ENCODE data around the gene LRRC7.

Gene LRRC7

GRCh38 chr1:69643266-69643665, 75.5 kb downstream of the LRRC7 start:
- DNase-seq (ENCODE audit: low read depth, low spot score) = no peak
- H3K36me3 ChIP-seq (ENCODE audit: insufficient read depth, insufficient read length, low read length) = no peaks in the 10 kb centered on the region

GRCh38 chr1:69645477-69645876, 77.8 kb downstream of the LRRC7 start:
- TF ChIP-seq SUZ12 (IDR thresholded peaks at IDR 0.05; ENCODE audit: extremely low read depth, insufficient read depth, insufficient read length) = no peak
- TF ChIP-seq YY1 (IDR thresholded peaks at IDR 0.05; ENCODE audit: insufficient read depth, insufficient read length) = no peak
- no peak for TF ChIP-seq ZNF274 (IDR thresholded peaks at IDR 0.05; ENCODE audit: low read depth, low read length)
- no peak for DNase-seq (ENCODE audit: low read depth, low spot score)
- Histone ChIP-seq H3K9ac (ENCODE audit: insufficient read length, low read depth) (no peak overlapping the region), H3K9me3 (ENCODE audit: insufficient read depth, low read length) (no peaks in the 10 kb centered on the region), H3K27me3 (ENCODE audit: insufficient read depth, insufficient read length) (no peaks in the 10 kb centered on the region), H3K36me3 (ENCODE audit: insufficient read depth, insufficient read length, low read length) (no peaks in the 10 kb centered on the region), H3K4me1 (ENCODE audit: insufficient read depth, insufficient read length) (no peaks in the 10 kb centered on the region), H3K4me3 (ENCODE audit: insufficient read length, low read depth) (no peak overlapping the region)

More at GRCh38 chr1:69643266-69643665, 75.5 kb downstream of the LRRC7 start:
- H3K9ac ChIP-seq (ENCODE audit: insufficient read length, low read depth) = no peak overlapping the region
- H3K9me3 ChIP-seq (ENCODE audit: insufficient read depth, low read length) = no peaks in the 10 kb centered on the region
- no peak for TF ChIP-seq SUZ12 (IDR thresholded peaks at IDR 0.05; ENCODE audit: extremely low read depth, insufficient read depth, insufficient read length)
- TF ChIP-seq YY1 (IDR thresholded peaks at IDR 0.05; ENCODE audit: insufficient read depth, insufficient read length) = no peak
- no peak for TF ChIP-seq ZNF274 (IDR thresholded peaks at IDR 0.05; ENCODE audit: low read depth, low read length)
- no peak overlapping the region for H3K4me3 ChIP-seq (ENCODE audit: insufficient read length, low read depth)
- H3K4me1 ChIP-seq (ENCODE audit: insufficient read depth, insufficient read length) = no peaks in the 10 kb centered on the region
- no peaks in the 10 kb centered on the region for H3K27me3 ChIP-seq (ENCODE audit: insufficient read depth, insufficient read length)

- Histone ChIP-seq H3K9me3 (ENCODE audit: insufficient read depth, low read length) (no peaks in the 10 kb centered on the region), H3K4me1 (ENCODE audit: insufficient read depth, insufficient read length) (no peaks in the 10 kb centered on the region), H3K36me3 (ENCODE audit: insufficient read depth, insufficient read length, low read length) (no peaks in the 10 kb centered on the region), H3K27me3 (ENCODE audit: insufficient read depth, insufficient read length) (no peaks in the 10 kb centered on the region), H3K9ac (ENCODE audit: insufficient read length, low read depth) (no peak overlapping the region), H3K4me3 (ENCODE audit: insufficient read length, low read depth) (no peak overlapping the region)
- no peak for DNase-seq (ENCODE audit: low read depth, low spot score)
- TF ChIP-seq YY1 (IDR thresholded peaks at IDR 0.05; ENCODE audit: insufficient read depth, insufficient read length) = no peak
- TF ChIP-seq ZNF274 (IDR thresholded peaks at IDR 0.05; ENCODE audit: low read depth, low read length) = no peak
These were observed 80.8 kb downstream of the LRRC7 start for GRCh38 chr1:69648486-69648885.

- H3K9ac ChIP-seq (ENCODE audit: insufficient read length, low read depth) = no peak overlapping the region
- no peaks in the 10 kb centered on the region for H3K9me3 ChIP-seq (ENCODE audit: insufficient read depth, low read length)
- no peaks in the 10 kb centered on the region for H3K27me3 ChIP-seq (ENCODE audit: insufficient read depth, insufficient read length)
- no peak for TF ChIP-seq YY1 (IDR thresholded peaks at IDR 0.05; ENCODE audit: insufficient read depth, insufficient read length)
- no peak for TF ChIP-seq SUZ12 (IDR thresholded peaks at IDR 0.05; ENCODE audit: extremely low read depth, insufficient read depth, insufficient read length)
- no peak for TF ChIP-seq ZNF274 (IDR thresholded peaks at IDR 0.05; ENCODE audit: low read depth, low read length)
- no peaks in the 10 kb centered on the region for H3K36me3 ChIP-seq (ENCODE audit: insufficient read depth, insufficient read length, low read length)
- no peak overlapping the region for H3K4me3 ChIP-seq (ENCODE audit: insufficient read length, low read depth)
- DNase-seq (ENCODE audit: low read depth, low spot score) = no peak
- H3K4me1 ChIP-seq (ENCODE audit: insufficient read depth, insufficient read length) = no peaks in the 10 kb centered on the region
These were observed 81.8 kb downstream of the LRRC7 start for GRCh38 chr1:69649383-69649990.

- no peaks in the 10 kb centered on the region for H3K27me3 ChIP-seq (ENCODE audit: insufficient read depth, insufficient read length)
- no peak for TF ChIP-seq ZNF274 (IDR thresholded peaks at IDR 0.05; ENCODE audit: low read depth, low read length)
- TF ChIP-seq YY1 (IDR thresholded peaks at IDR 0.05; ENCODE audit: insufficient read depth, insufficient read length) = no peak
- no peak for TF ChIP-seq SUZ12 (IDR thresholded peaks at IDR 0.05; ENCODE audit: extremely low read depth, insufficient read depth, insufficient read length)
- H3K9ac ChIP-seq (ENCODE audit: insufficient read length, low read depth) = no peak overlapping the region
- DNase-seq (ENCODE audit: low read depth, low spot score) = no peak
- H3K36me3 ChIP-seq (ENCODE audit: insufficient read depth, insufficient read length, low read length) = no peaks in the 10 kb centered on the region
- no peak overlapping the region for H3K4me3 ChIP-seq (ENCODE audit: insufficient read length, low read depth)
- no peaks in the 10 kb centered on the region for H3K4me1 ChIP-seq (ENCODE audit: insufficient read depth, insufficient read length)
- no peaks in the 10 kb centered on the region for H3K9me3 ChIP-seq (ENCODE audit: insufficient read depth, low read length)
These were observed 83.1 kb downstream of the LRRC7 start for GRCh38 chr1:69650779-69651178.

- H3K9ac ChIP-seq (ENCODE audit: insufficient read length, low read depth) = no peak overlapping the region
- no peak for TF ChIP-seq ZNF274 (IDR thresholded peaks at IDR 0.05; ENCODE audit: low read depth, low read length)
- no peak for TF ChIP-seq SUZ12 (IDR thresholded peaks at IDR 0.05; ENCODE audit: extremely low read depth, insufficient read depth, insufficient read length)
- TF ChIP-seq YY1 (IDR thresholded peaks at IDR 0.05; ENCODE audit: insufficient read depth, insufficient read length) = no peak
- no peaks in the 10 kb centered on the region for H3K9me3 ChIP-seq (ENCODE audit: insufficient read depth, low read length)
- H3K4me3 ChIP-seq (ENCODE audit: insufficient read length, low read depth) = no peak overlapping the region
- H3K27me3 ChIP-seq (ENCODE audit: insufficient read depth, insufficient read length) = no peaks in the 10 kb centered on the region
- no peak for DNase-seq (ENCODE audit: low read depth, low spot score)
- H3K4me1 ChIP-seq (ENCODE audit: insufficient read depth, insufficient read length) = no peaks in the 10 kb centered on the region
- no peaks in the 10 kb centered on the region for H3K36me3 ChIP-seq (ENCODE audit: insufficient read depth, insufficient read length, low read length)
These were observed 83.9 kb downstream of the LRRC7 start for GRCh38 chr1:69651656-69652055.

- H3K4me3 ChIP-seq (ENCODE audit: insufficient read length, low read depth) = no peak overlapping the region
- DNase-seq (ENCODE audit: low read depth, low spot score) = no peak
- TF ChIP-seq YY1 (IDR thresholded peaks at IDR 0.05; ENCODE audit: insufficient read depth, insufficient read length) = no peak
- no peak for TF ChIP-seq ZNF274 (IDR thresholded peaks at IDR 0.05; ENCODE audit: low read depth, low read length)
- no peak for TF ChIP-seq SUZ12 (IDR thresholded peaks at IDR 0.05; ENCODE audit: extremely low read depth, insufficient read depth, insufficient read length)
- no peaks in the 10 kb centered on the region for H3K36me3 ChIP-seq (ENCODE audit: insufficient read depth, insufficient read length, low read length)
- H3K4me1 ChIP-seq (ENCODE audit: insufficient read depth, insufficient read length) = no peaks in the 10 kb centered on the region
- no peak overlapping the region for H3K9ac ChIP-seq (ENCODE audit: insufficient read length, low read depth)
- H3K9me3 ChIP-seq (ENCODE audit: insufficient read depth, low read length) = no peaks in the 10 kb centered on the region
- no peaks in the 10 kb centered on the region for H3K27me3 ChIP-seq (ENCODE audit: insufficient read depth, insufficient read length)
These were observed 90.2 kb downstream of the LRRC7 start for GRCh38 chr1:69657971-69658370.
